Measurements from ENCODE around the gene SAP30BP. TPM values are rescaled to one million over a fixed set of nuclear protein-coding genes. Genes with fewer than 3 reads are reported as not detected.

The SAP30BP gene
- total RNA-seq, 1 donor from 2014 or later: 89.3 TPM

DNA sequence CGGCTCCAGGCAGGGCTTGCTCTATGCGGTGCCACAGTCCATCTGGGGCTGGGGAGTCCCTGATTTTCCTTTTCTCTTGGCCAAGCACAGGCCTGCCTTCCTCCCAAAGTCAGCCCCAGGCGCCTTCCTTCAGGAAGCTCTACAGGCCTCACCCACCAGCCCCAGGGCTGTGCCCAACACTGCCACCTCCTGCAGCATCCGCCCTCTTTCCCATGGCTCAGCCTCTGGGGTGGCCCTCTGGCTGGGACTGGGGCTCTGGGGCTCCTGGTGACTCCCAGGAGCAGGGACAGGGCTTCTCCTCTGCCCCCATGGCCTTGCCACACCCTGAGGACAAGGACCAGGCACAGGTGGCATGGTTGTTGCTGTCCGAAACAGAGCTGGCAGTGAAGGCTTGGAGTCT, 54.9 kb downstream of the SAP30BP start:
- no peaks in the 10 kb centered on the region for H3K9me3 Mint-ChIP-seq
- peak overlapping the region; percentile 83 for H3K27ac Mint-ChIP-seq
- H3K27me3 Mint-ChIP-seq: peaks cover 40% of the 10 kb centered on the region
- DNase-seq (ENCODE audit: extremely low spot score, unreplicated experiment): no peak
- TF ChIP-seq CTCF (conservative IDR thresholded peaks at IDR 0.05): no peak
- H3K4me3 Mint-ChIP-seq: peak overlapping the region; percentile 74
- no peaks in the 10 kb centered on the region for H3K36me3 Mint-ChIP-seq
- H3K4me1 Mint-ChIP-seq (ENCODE audit: unreplicated experiment): no peaks in the 10 kb centered on the region

DNA sequence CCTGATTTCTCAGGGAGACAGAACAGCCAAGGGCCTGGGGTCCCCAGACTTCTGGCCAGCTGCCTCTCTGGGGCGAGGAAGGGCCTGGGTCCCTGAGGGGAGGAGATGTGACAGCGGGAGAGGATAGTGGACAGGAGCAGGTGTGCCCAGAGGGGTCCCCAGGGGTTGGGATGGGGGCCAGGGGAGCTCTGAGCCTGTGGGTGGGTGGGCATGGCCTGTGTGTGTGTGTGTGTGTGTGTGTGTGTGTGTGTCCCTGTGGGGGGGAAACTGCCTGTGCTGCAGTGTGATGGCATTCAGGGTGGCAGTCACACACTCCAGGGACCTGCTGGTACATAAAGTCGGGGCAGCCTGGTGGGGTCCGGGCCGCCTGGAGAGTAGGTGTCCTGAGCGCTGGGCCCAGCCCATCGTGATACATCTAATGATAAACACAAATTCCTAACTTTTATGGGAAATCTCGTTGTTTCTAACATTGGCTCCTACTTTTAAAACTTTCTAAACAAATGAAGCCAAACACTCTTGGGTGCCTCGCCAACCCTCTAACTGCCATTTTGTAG, 55.5 kb downstream of the SAP30BP start:
- Mint-ChIP-seq H3K27me3 (peaks cover 38% of the 10 kb centered on the region), H3K36me3 (no peaks in the 10 kb centered on the region), H3K9me3 (no peaks in the 10 kb centered on the region), H3K4me3 (peak overlapping the region; percentile 69), H3K4me1 (ENCODE audit: unreplicated experiment) (no peaks in the 10 kb centered on the region), H3K27ac (peak overlapping the region; percentile 83)
- no peak for DNase-seq (ENCODE audit: extremely low spot score, unreplicated experiment)
- no peak for TF ChIP-seq CTCF (conservative IDR thresholded peaks at IDR 0.05)

DNA sequence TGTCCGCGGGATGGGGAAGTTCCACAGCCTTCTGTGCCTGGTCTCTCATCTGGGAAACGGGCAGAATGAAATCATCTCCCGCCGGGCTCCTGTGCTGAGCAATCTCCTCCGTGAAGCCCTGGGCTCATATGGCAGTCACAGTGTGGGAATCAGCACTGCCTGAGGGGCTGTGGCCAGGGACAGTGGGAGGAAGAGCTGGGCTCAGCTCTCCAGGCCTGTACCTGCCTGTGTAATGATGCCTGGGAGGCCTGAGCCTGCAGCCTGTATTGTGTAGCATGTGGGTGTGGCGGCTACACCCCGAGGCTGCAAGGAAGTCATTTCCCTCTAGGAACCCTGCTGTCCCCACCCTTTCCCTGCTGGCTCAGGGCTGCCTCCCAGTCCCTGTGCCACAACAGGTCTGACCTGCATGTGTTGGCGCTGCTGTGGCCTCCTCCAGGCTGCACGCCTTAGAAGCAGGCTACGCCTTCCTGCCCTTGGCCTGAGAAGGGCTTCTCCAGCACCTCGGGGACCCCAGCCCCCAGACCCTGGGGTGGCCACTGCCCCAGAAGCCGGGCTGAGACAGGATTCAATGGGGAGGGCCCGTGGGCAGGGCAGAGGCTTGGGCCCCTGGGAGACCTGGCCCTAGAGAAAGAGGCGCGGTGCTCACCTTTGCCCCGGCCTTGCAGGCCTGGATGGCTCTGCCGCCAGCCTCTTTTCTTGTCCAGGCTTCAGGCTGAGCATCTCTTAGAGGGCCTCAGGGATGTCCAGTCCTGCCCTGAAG, 56.2 kb downstream of the SAP30BP start:
- no peak for TF ChIP-seq CTCF (conservative IDR thresholded peaks at IDR 0.05)
- Mint-ChIP-seq H3K27ac (peak overlapping the region; percentile 83), H3K36me3 (no peaks in the 10 kb centered on the region), H3K27me3 (peaks cover 38% of the 10 kb centered on the region), H3K9me3 (no peaks in the 10 kb centered on the region), H3K4me1 (ENCODE audit: unreplicated experiment) (no peaks in the 10 kb centered on the region), H3K4me3 (peak overlapping the region; percentile 69)
- no peak for DNase-seq (ENCODE audit: extremely low spot score, unreplicated experiment)

DNA sequence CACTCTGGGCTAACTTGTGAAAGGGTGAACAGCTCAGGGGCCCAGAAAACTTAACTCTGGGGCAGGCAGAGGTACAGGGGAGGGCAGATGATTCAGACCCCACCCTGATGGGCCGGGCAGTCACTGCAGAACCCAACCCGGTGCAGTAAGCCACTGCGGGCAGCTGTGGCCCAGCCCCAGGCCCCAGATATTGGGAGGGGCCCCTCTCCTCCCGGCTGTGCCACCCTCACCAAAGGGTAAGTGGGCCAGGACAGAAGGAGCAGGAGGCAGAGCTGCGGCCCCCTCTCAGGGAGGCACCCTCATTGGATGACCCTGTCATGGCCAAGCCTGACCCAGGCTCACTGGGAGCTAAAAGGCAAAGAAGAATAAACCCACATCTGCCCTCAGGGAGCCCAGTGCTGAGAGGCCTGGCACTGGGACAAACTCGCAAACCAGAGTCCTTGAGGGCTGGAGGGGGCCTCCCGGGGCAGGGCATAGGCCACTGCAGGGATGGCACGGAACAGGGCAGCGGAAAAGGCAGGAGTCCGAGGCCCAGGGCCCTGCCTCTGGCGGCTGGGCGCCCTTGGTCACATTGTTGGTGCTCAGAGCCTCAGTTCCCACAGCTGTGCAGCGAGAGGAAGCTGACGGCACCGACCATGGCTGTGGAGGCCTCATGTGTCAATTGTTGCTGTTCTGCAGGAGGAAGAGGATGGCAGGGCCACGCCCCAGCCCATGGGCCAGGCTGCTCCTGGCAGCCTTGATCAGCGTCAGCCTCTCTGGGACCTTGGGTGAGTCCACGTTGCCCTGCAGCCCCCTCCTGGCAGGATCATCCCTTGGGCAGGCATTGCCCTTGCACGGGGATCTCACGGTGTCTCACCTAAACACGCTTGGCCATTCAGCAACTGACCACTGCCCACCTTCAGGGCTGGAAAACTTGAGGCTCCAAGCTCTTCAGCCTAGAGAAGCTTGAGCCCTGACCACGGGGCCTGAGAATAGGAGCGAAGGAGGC, 57.2 kb downstream of the SAP30BP start:
- Mint-ChIP-seq H3K4me1 (ENCODE audit: unreplicated experiment) (no peaks in the 10 kb centered on the region), H3K27me3 (peaks cover 31% of the 10 kb centered on the region), H3K36me3 (no peaks in the 10 kb centered on the region), H3K27ac (no peak overlapping the region), H3K9me3 (no peaks in the 10 kb centered on the region), H3K4me3 (no peak overlapping the region)
- TF ChIP-seq CTCF (conservative IDR thresholded peaks at IDR 0.05): no peak
- DNase-seq (ENCODE audit: extremely low spot score, unreplicated experiment): no peak

- DNase-seq (ENCODE audit: extremely low spot score, unreplicated experiment): no peak
- H3K27ac Mint-ChIP-seq: no peak overlapping the region
- no peak overlapping the region for H3K4me3 Mint-ChIP-seq
- TF ChIP-seq CTCF (conservative IDR thresholded peaks at IDR 0.05): no peak
- no peaks in the 10 kb centered on the region for H3K4me1 Mint-ChIP-seq (ENCODE audit: unreplicated experiment)
- no peaks in the 10 kb centered on the region for H3K9me3 Mint-ChIP-seq
- peaks cover 19% of the 10 kb centered on the region for H3K27me3 Mint-ChIP-seq
- no peaks in the 10 kb centered on the region for H3K36me3 Mint-ChIP-seq
Observed at GRCh38 chr17:75725504-75725903, 58.4 kb downstream of the SAP30BP start.
